ENCODE data around the gene PCCA.

GRCh38 chr13:100543872-100544602 is 455.1 kb downstream of the PCCA start:
- TF ChIP-seq, protein P1, sequence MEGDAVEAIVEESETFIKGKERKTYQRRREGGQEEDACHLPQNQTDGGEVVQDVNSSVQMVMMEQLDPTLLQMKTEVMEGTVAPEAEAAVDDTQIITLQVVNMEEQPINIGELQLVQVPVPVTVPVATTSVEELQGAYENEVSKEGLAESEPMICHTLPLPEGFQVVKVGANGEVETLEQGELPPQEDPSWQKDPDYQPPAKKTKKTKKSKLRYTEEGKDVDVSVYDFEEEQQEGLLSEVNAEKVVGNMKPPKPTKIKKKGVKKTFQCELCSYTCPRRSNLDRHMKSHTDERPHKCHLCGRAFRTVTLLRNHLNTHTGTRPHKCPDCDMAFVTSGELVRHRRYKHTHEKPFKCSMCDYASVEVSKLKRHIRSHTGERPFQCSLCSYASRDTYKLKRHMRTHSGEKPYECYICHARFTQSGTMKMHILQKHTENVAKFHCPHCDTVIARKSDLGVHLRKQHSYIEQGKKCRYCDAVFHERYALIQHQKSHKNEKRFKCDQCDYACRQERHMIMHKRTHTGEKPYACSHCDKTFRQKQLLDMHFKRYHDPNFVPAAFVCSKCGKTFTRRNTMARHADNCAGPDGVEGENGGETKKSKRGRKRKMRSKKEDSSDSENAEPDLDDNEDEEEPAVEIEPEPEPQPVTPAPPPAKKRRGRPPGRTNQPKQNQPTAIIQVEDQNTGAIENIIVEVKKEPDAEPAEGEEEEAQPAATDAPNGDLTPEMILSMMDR (IDR thresholded peaks at IDR 0.05): no peak
- no peak for TF ChIP-seq POLR2AphosphoS5 (IDR thresholded peaks at IDR 0.05)
- no peak for TF ChIP-seq POLR2A (IDR thresholded peaks at IDR 0.05)
